ENCODE data around the gene CTCFL.

DNA sequence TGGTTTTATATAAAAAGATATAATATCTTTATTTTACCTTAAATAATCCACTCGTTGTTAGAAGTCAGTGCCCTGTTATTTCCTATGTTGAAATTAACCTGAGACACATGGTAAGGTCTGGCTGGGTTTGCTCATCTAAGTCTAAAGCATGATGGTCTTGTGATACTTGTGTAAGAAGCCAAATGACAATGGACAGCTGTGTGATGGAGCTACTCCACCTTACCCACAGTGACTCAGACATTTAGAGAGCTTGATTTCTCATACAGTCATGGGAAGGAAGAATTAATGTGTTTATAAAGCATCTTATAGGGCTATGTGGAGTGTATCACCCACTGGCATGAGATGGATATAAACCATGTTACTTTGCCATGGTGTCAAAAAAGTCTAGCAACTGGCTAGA is 11.7 kb downstream of the CTCFL start:
- TF ChIP-seq POLR2A (IDR thresholded peaks at IDR 0.05) = no peak
- no peak for TF ChIP-seq POLR2AphosphoS5 (IDR thresholded peaks at IDR 0.05)
- TF ChIP-seq, protein P1, sequence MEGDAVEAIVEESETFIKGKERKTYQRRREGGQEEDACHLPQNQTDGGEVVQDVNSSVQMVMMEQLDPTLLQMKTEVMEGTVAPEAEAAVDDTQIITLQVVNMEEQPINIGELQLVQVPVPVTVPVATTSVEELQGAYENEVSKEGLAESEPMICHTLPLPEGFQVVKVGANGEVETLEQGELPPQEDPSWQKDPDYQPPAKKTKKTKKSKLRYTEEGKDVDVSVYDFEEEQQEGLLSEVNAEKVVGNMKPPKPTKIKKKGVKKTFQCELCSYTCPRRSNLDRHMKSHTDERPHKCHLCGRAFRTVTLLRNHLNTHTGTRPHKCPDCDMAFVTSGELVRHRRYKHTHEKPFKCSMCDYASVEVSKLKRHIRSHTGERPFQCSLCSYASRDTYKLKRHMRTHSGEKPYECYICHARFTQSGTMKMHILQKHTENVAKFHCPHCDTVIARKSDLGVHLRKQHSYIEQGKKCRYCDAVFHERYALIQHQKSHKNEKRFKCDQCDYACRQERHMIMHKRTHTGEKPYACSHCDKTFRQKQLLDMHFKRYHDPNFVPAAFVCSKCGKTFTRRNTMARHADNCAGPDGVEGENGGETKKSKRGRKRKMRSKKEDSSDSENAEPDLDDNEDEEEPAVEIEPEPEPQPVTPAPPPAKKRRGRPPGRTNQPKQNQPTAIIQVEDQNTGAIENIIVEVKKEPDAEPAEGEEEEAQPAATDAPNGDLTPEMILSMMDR (IDR thresholded peaks at IDR 0.05) = no peak

Measured in sigmoid colon (tissue), 4 donors.